ENCODE measurements around the gene MAL. TPM values are rescaled to one million over a fixed set of nuclear protein-coding genes. Genes with fewer than 3 reads are reported as not detected.

MAL gene
- total RNA-seq, 1 donor from 2014 or later = not detected

GRCh38 chr2:95042472-95043271, 17.2 kb downstream of the MAL start:
- H3K27ac ChIP-seq = no peak overlapping the region
- intact Hi-C loops (cut with DNase I) = no loop called here

GRCh38 chr2:95043300-95044093, 18.0 kb downstream of the MAL start:
- Histone ChIP-seq H3K4me3 (no peak overlapping the region), H3K27ac (no peak overlapping the region), H3K27me3 (no peaks in the 10 kb centered on the region), H3K36me3 (no peaks in the 10 kb centered on the region), H3K4me1 (no peaks in the 10 kb centered on the region), H3K9me3 (no peaks in the 10 kb centered on the region)
- TF ChIP-seq CTCF (IDR thresholded peaks at IDR 0.05) = no peak
- intact Hi-C loops (cut with DNase I) = no loop called here
- DNase-seq (ENCODE audit: low spot score in 2 of 2) = peak in 1 of 2 donors; percentile 68

More at GRCh38 chr2:95042472-95043271, 17.2 kb downstream of the MAL start:
- no peaks in the 10 kb centered on the region for H3K4me1 ChIP-seq
- H3K9me3 ChIP-seq = no peaks in the 10 kb centered on the region
- no peak for DNase-seq (ENCODE audit: low spot score in 2 of 2)
- TF ChIP-seq CTCF (IDR thresholded peaks at IDR 0.05) = no peak
- no peaks in the 10 kb centered on the region for H3K36me3 ChIP-seq
- no peak overlapping the region for H3K4me3 ChIP-seq
- H3K27me3 ChIP-seq = no peaks in the 10 kb centered on the region

- DNase-seq (ENCODE audit: low spot score in 2 of 2) = no peak
- intact Hi-C loops (cut with DNase I) = no loop called here
- Histone ChIP-seq H3K27ac (no peak overlapping the region), H3K4me1 (no peaks in the 10 kb centered on the region), H3K9me3 (no peaks in the 10 kb centered on the region), H3K36me3 (no peaks in the 10 kb centered on the region), H3K4me3 (no peak overlapping the region), H3K27me3 (no peaks in the 10 kb centered on the region)
- no peak for TF ChIP-seq CTCF (IDR thresholded peaks at IDR 0.05)
These were observed 19.1 kb downstream of the MAL start for GRCh38 chr2:95044601-95045000.

- no peaks in the 10 kb centered on the region for H3K9me3 ChIP-seq
- H3K27me3 ChIP-seq = no peaks in the 10 kb centered on the region
- no peak overlapping the region for H3K27ac ChIP-seq
- no peaks in the 10 kb centered on the region for H3K36me3 ChIP-seq
- H3K4me3 ChIP-seq = no peak overlapping the region
- no peak for TF ChIP-seq CTCF (IDR thresholded peaks at IDR 0.05)
- DNase-seq (ENCODE audit: low spot score in 2 of 2) = no peak
- intact Hi-C loops (cut with DNase I) = no loop called here
- H3K4me1 ChIP-seq = no peaks in the 10 kb centered on the region
These were observed 21.0 kb downstream of the MAL start for GRCh38 chr2:95046371-95047112.

GRCh38 chr2:95047629-95048510, 22.4 kb downstream of the MAL start:
- DNase-seq (ENCODE audit: low spot score in 2 of 2) = no peak
- no peaks in the 10 kb centered on the region for H3K36me3 ChIP-seq
- no peaks in the 10 kb centered on the region for H3K27me3 ChIP-seq
- H3K27ac ChIP-seq = no peak overlapping the region
- intact Hi-C loops (cut with DNase I) = no loop called here
- TF ChIP-seq CTCF (IDR thresholded peaks at IDR 0.05) = no peak
- H3K9me3 ChIP-seq = no peaks in the 10 kb centered on the region
- no peak overlapping the region for H3K4me3 ChIP-seq
- no peaks in the 10 kb centered on the region for H3K4me1 ChIP-seq
